Measurements from ENCODE around the gene BDH1. TPM values are rescaled to one million over a fixed set of nuclear protein-coding genes. Genes with fewer than 3 reads are reported as not detected.

The BDH1 gene
- total and polyA plus RNA-seq, 2 of the 13 experiments (the other 11 are each of a cell fraction or from before 2014, with no cell fraction given) = 21.2 to 71.9 TPM

GRCh38 chr3:197465197-197465995, 90.4 kb downstream of the BDH1 start (continued):
- peak; percentile 65 for TF ChIP-seq CREM (IDR thresholded peaks at IDR 0.05)
- TF ChIP-seq CREM (CRISPR knock-in tag; IDR thresholded peaks at IDR 0.05) = no peak
- TF ChIP-seq HOXD1 (CRISPR knock-in tag; IDR thresholded peaks at IDR 0.05) = no peak
- no peak for TF ChIP-seq SIN3B (IDR thresholded peaks at IDR 0.05; ENCODE audit: low read length)
- peak; percentile 66; the same call in 1 of the 2 replicates for TF ChIP-seq IKZF5 (CRISPR knock-in tag; IDR thresholded peaks at IDR 0.05)
- TF ChIP-seq ZNF574 (CRISPR knock-in tag; IDR thresholded peaks at IDR 0.05) = 0 out of 2 replicates have a peak, but pooled peaks have one; percentile 38
- no peak for TF ChIP-seq BRD4 (CRISPR knock-in tag; IDR thresholded peaks at IDR 0.05)
- 0 out of 4 replicates have a peak, but pooled peaks of 1 of the 2 experiments have one; percentile 33 for TF ChIP-seq KLF16 (CRISPR knock-in tag; IDR thresholded peaks at IDR 0.05)
- peak; percentile 55; the same call in 1 of the 2 replicates for TF ChIP-seq TFE3 (CRISPR knock-in tag; IDR thresholded peaks at IDR 0.05)
- TF ChIP-seq ZNF263 (CRISPR knock-in tag; IDR thresholded peaks at IDR 0.05) = 0 out of 2 replicates have a peak, but pooled peaks have one; percentile 52
- peak; percentile 25; the same call in 1 of the 2 replicates for TF ChIP-seq ZFP90 (CRISPR knock-in tag; IDR thresholded peaks at IDR 0.05; ENCODE audit: borderline replicate concordance)
- TF ChIP-seq ZBTB34 (CRISPR knock-in tag; IDR thresholded peaks at IDR 0.05) = no peak; the same call in 1 of the 2 replicates
- peak; percentile 68 for TF ChIP-seq ZEB1 (IDR thresholded peaks at IDR 0.05; ENCODE audit: insufficient replicate concordance, low read depth)
- no peak; the same call in 1 of the 2 replicates for TF ChIP-seq ZNF792 (CRISPR knock-in tag; IDR thresholded peaks at IDR 0.05)
- 0 out of 2 replicates have a peak, but pooled peaks have one; percentile 46 for TF ChIP-seq ZBTB4 (CRISPR knock-in tag; IDR thresholded peaks at IDR 0.05; ENCODE audit: borderline replicate concordance)
- peak; percentile 25; the same call in 1 of the 2 replicates for TF ChIP-seq ZNF614 (CRISPR knock-in tag; IDR thresholded peaks at IDR 0.05; ENCODE audit: borderline replicate concordance)
- TF ChIP-seq PHF5A (CRISPR knock-in tag; IDR thresholded peaks at IDR 0.05; ENCODE audit: low read depth, unreplicated experiment) = peak; percentile 54
- TF ChIP-seq PPARG (CRISPR knock-in tag; conservative IDR thresholded peaks at IDR 0.05) = peak; percentile 57; the same call in 1 of the 2 replicates
